ENCODE measurements around the gene SLC26A9.
A peak's percentile ranks its signal among the peaks of the same experiment; 100 is the strongest.

DNA sequence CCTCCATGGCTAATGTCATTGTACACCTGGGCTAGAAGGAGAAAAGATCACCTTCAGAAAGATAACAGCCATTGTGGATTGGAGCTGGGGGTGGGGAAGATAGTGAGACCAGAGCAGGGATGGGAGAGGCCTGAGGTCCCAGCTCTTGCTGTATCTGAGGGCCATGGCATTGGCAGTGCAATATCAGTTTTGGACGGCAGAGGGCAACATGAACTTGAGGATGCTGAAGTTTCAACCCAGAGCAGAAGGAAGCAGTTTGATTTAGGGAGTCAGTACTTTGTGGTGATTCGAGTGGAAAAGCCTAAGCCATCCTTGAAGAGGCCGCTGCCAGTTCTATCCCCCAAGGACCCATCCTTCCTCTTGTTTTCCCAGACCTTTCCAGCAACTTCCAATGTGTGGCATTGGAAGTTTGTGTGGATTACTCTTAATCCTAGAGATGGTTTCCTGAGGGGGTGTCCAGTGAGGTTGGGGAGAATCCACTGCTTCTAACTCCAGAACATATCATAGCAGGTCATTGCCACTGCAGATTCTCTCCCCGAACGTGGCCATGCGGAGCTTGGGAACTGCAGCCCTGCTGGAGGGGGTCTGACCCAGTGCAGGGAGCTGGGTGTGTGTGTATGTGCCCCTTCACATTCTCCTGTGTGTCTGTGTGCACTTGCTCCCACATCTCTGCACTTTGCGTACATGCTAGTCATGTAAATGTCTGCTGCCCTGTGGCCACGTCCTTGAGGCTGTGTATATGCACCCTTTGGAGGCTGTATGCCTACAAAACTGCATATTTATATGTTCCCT lies 24.1 kb downstream of the SLC26A9 start:
- TF ChIP-seq, protein P1, sequence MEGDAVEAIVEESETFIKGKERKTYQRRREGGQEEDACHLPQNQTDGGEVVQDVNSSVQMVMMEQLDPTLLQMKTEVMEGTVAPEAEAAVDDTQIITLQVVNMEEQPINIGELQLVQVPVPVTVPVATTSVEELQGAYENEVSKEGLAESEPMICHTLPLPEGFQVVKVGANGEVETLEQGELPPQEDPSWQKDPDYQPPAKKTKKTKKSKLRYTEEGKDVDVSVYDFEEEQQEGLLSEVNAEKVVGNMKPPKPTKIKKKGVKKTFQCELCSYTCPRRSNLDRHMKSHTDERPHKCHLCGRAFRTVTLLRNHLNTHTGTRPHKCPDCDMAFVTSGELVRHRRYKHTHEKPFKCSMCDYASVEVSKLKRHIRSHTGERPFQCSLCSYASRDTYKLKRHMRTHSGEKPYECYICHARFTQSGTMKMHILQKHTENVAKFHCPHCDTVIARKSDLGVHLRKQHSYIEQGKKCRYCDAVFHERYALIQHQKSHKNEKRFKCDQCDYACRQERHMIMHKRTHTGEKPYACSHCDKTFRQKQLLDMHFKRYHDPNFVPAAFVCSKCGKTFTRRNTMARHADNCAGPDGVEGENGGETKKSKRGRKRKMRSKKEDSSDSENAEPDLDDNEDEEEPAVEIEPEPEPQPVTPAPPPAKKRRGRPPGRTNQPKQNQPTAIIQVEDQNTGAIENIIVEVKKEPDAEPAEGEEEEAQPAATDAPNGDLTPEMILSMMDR (conservative IDR thresholded peaks at IDR 0.05): peak; percentile 97
- no peak for TF ChIP-seq EZH2 (IDR thresholded peaks at IDR 0.05; ENCODE audit: low read depth)
